GM12801 (cell line): ENCODE data around the gene FBXL19.

Source experiments
- CTCF ChIP-seq: IDR thresholded peaks from one replicate; pipeline ENCODE4 v1.5.1; 2011; ENCODE audit warnings: control low read depth; ENCODE audit not compliant: insufficient read length; ENCODE audit errors: extremely low read depth

Gene FBXL19

GRCh38 chr16:30893744-30894539 lies 29.4 kb upstream of the FBXL19 start, which contains the start of gene BCL7C:
Gene BCL7C (minus strand): TSS chr16:30894077. CDS start chr16:30893944, 133 bp downstream.
- TF ChIP-seq CTCF, result no peak

GRCh38 chr16:30894540-30895368 lies 28.6 kb upstream of the FBXL19 start:
- TF ChIP-seq CTCF, result no peak

- TF ChIP-seq CTCF, result no peak
These were observed 27.6 kb upstream of the FBXL19 start for GRCh38 chr16:30895627-30896260.

- TF ChIP-seq CTCF, result no peak
These were observed 27.0 kb upstream of the FBXL19 start, which contains the start of gene CTF1 for GRCh38 chr16:30896261-30896888. Gene CTF1 (plus strand): TSS chr16:30896614. CDS start chr16:30896644, 30 bp downstream.

DNA sequence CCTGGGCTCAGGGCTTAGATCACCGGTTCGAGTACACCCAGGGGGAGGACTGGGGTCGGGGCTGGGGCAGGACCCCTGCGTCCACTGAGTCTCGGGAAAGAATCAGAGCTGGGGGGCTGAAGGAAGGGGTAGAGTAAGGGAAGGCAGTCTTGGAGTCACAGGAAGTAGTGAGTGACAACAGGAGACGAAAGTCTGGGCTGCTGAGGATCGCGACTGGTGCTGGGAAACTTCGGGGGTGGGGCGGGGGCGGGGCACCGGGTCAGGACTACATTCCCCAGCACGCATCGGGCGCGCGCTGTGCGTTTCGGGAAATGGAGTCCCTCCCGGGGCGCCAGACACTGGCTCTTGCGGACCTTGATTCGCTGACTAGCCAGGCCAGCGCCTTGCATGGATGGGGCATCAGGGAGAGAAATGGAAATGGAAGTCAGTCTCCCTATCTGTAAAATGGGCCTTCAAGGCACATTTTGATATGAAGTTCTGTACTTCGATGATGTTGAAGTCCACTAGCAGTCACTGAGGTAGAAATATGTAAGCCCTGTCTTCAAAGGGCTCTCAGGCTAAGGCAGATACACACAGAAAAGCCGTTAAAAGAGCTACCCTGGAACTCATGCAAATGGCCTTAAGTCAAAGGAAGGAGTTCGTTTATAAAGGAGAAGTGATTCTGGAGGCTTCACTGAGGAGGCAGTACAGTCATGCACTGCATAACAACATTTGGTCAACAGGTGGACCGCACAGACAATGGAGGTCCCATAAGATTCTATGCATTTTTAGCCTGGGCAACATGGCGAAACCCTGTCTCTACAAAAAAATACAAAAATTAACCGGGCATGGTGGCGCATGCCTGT lies 26.3 kb upstream of the FBXL19 start:
- TF ChIP-seq CTCF, result no peak

DNA sequence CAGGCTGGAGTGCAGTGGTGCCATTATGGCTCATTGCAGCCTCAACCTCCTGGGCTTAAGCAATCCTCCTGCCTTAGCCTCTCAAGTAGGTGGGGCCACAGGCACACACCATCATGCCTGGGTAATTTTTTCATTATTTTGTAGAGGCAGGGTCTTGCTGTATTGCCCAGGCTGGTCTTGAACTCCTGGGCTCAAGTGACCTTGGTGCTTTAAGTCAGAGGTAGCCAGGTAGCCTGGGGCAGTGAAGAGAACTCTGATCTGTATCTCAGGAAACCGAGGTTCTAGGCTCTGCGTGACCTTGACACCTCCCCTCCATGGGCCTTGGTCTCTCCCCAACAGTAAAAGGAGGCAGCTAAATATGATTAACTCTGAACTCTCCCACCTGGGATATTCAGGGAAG lies 23.6 kb upstream of the FBXL19 start:
- no peak for TF ChIP-seq CTCF
